H1 (cell line): ENCODE measurements around the gene TIMM23.
"Not testable (repeated sequence)": the region's sequence is repeated elsewhere in the genome, so short reads cannot be mapped to it uniquely, and the experiment has no call there.

ENCODE experiments used
- CBX5 ChIP-seq: fragments of 300-800, 300-1000 bp; sonication (generic); IDR thresholded peaks from 2 replicates; pipeline ENCODE4 v1.7.1; 2016; ENCODE audit warnings: antibody characterized with exemption, low read length, low read depth
- CEBPB ChIP-seq: IDR thresholded peaks from 2 replicates; pipeline ENCODE4 v1.6.1; 2012; ENCODE audit warnings: low read depth, low read length
- CREB1 ChIP-seq: IDR thresholded peaks from 2 replicates; pipeline ENCODE4 v1.6.1; 2012; ENCODE audit warnings: inconsistent platforms
- JUND ChIP-seq: IDR thresholded peaks from 2 replicates; pipeline ENCODE4 v1.6.1; 2011; ENCODE audit warnings: mild to moderate bottlenecking, improper control_type of control experiment, low read length
- PHF8 ChIP-seq: fragments of 200-600 bp; sonication (generic); conservative IDR thresholded peaks from 2 replicates; pipeline ENCODE4 v1.7.1; 2012; ENCODE audit warnings: low read depth, mild to moderate bottlenecking, inconsistent platforms, low read length, moderate library complexity
- POLR2A ChIP-seq, 2 experiments: IDR thresholded peaks; 1 replicate in 1 of 2; 2 replicates in 1 of 2; pipeline ENCODE4 v1.6.1; 2011; ENCODE audit warnings: low read depth in 2 of 2, low read length in 2 of 2, mild to moderate bottlenecking in 2 of 2; ENCODE audit errors: control extremely low read depth in 1 of 2
- POLR2AphosphoS5 ChIP-seq: IDR thresholded peaks from 2 replicates; pipeline ENCODE4 v1.6.1; 2011; ENCODE audit warnings: low read depth, low read length
- RAD21 ChIP-seq, 2 experiments: IDR thresholded peaks in 1 of 2; conservative IDR thresholded peaks in 1 of 2; 2 replicates each; pipeline ENCODE4 v1.6.1; 2011; ENCODE audit warnings: low read depth in 2 of 2, low read length in 2 of 2, improper control_type of control experiment in 1 of 2, inconsistent platforms in 1 of 2, mild to moderate bottlenecking in 1 of 2, moderate library complexity in 1 of 2
- SIN3A ChIP-seq, 2 experiments: IDR thresholded peaks in 1 of 2; conservative IDR thresholded peaks in 1 of 2; 2 replicates each; pipeline ENCODE4 v1.6.1; 2011 to 2012; ENCODE audit warnings: low read length in 2 of 2, improper control_type of control experiment in 1 of 2, low read depth in 1 of 2, mild to moderate bottlenecking in 1 of 2
- SIRT6 ChIP-seq: IDR thresholded peaks from one replicate; pipeline ENCODE4 v1.7.1; 2012; ENCODE audit warnings: low read length, inconsistent platforms
- SIX5 ChIP-seq: IDR thresholded peaks from 2 replicates; pipeline ENCODE4 v1.6.1; 2011; ENCODE audit warnings: mild to moderate bottlenecking, low read depth, low read length
- YY1 ChIP-seq: IDR thresholded peaks from 2 replicates; pipeline ENCODE4 v1.6.1; 2011; ENCODE audit warnings: low read depth, mild to moderate bottlenecking, low read length
- TF ChIP-seq, protein P1 (sequence below), 3 experiments: IDR thresholded peaks; 1 replicate in 2 of 3; 2 replicates in 1 of 3; pipeline versions ENCODE4 v1.5.1 to v1.6.1; 2011; ENCODE audit warnings: low read length in 3 of 3, mild to moderate bottlenecking in 3 of 3, inconsistent platforms in 2 of 3, low read depth in 1 of 3, moderate library complexity in 1 of 3; ENCODE audit not compliant: insufficient read depth in 1 of 3; ENCODE audit errors: control extremely low read depth in 1 of 3

- not testable (repeated sequence) for TF ChIP-seq CEBPB; SIN3A (conservative IDR thresholded peaks at IDR 0.05 in 1 of 2, IDR thresholded peaks at IDR 0.05 in 1 of 2; ENCODE audit: low read depth in 1 of 2, low read length in 2 of 2); SIX5; CBX5; JUND; CREB1; YY1; PHF8; POLR2AphosphoS5; SIRT6; RAD21 (IDR thresholded peaks at IDR 0.05 in 1 of 2, conservative IDR thresholded peaks at IDR 0.05 in 1 of 2; ENCODE audit: low read depth in 2 of 2, low read length in 2 of 2); POLR2A (IDR thresholded peaks at IDR 0.05; ENCODE audit: control extremely low read depth in 1 of 2, low read depth in 2 of 2, low read length in 2 of 2)
- TF ChIP-seq, protein P1, sequence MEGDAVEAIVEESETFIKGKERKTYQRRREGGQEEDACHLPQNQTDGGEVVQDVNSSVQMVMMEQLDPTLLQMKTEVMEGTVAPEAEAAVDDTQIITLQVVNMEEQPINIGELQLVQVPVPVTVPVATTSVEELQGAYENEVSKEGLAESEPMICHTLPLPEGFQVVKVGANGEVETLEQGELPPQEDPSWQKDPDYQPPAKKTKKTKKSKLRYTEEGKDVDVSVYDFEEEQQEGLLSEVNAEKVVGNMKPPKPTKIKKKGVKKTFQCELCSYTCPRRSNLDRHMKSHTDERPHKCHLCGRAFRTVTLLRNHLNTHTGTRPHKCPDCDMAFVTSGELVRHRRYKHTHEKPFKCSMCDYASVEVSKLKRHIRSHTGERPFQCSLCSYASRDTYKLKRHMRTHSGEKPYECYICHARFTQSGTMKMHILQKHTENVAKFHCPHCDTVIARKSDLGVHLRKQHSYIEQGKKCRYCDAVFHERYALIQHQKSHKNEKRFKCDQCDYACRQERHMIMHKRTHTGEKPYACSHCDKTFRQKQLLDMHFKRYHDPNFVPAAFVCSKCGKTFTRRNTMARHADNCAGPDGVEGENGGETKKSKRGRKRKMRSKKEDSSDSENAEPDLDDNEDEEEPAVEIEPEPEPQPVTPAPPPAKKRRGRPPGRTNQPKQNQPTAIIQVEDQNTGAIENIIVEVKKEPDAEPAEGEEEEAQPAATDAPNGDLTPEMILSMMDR (IDR thresholded peaks at IDR 0.05; ENCODE audit: control extremely low read depth in 1 of 3, insufficient read depth in 1 of 3, low read depth in 1 of 3, low read length in 3 of 3): not testable (repeated sequence)
Measured at GRCh38 chr10:45941196-45941595, 31.1 kb upstream of the TIMM23 start.
